SU-DHL-6 (cell line): ENCODE measurements around the gene EEIG2.

Experiments used
- H2AFZ ChIP-seq: fragments of 200-600 bp; sonication (generic); 2 replicates; pipeline ENCODE4 v1.6.1; 2014; ENCODE audit warnings: low read depth, mild to moderate bottlenecking, moderate library complexity, mixed read lengths, antibody characterized with exemption, low read length; ENCODE audit not compliant: severe bottlenecking
- H3F3A ChIP-seq: fragments of 200-600 bp; shearing (Covaris generic); 2 replicates; pipeline ENCODE4 v1.6.0; 2016; ENCODE audit warnings: antibody characterized with exemption, mild to moderate bottlenecking; ENCODE audit not compliant: insufficient read depth
- H3K27ac ChIP-seq: fragments of 200-600 bp; sonication (generic); 2 replicates; pipeline ENCODE4 v1.5.1; 2016; ENCODE audit warnings: low read depth, mild to moderate bottlenecking, low read length, moderate library complexity, mixed read lengths
- H3K27me3 ChIP-seq: fragments of 200-600 bp; sonication (generic), shearing (Covaris generic); 2 replicates; pipeline ENCODE4 v1.6.0; 2014; ENCODE audit warnings: mild to moderate bottlenecking, low read length
- H3K36me3 ChIP-seq: fragments of 200-600 bp; sonication (generic); 2 replicates; pipeline ENCODE4 v1.6.1; 2014; ENCODE audit warnings: mild to moderate bottlenecking, low read length, mixed read lengths
- H3K4me2 ChIP-seq: fragments of 300-600, 200-600 bp; shearing (Covaris generic), sonication (generic); 2 replicates; pipeline ENCODE4 v1.6.0; 2014; ENCODE audit warnings: low read length, low read depth, mild to moderate bottlenecking; ENCODE audit not compliant: poor library complexity, severe bottlenecking
- H3K4me3 ChIP-seq: fragments of 200-600 bp; sonication (generic); 2 replicates; pipeline ENCODE4 v1.5.1; 2014; ENCODE audit warnings: antibody characterized with exemption, low read length, mild to moderate bottlenecking, mixed read lengths; ENCODE audit not compliant: insufficient read depth, poor library complexity, severe bottlenecking
- H3K79me2 ChIP-seq: fragments of 200-600 bp; sonication (generic); 2 replicates; pipeline ENCODE4 v1.6.1; 2014; ENCODE audit warnings: mild to moderate bottlenecking, low read length, moderate library complexity; ENCODE audit not compliant: insufficient read depth
- H3K9ac ChIP-seq: fragments of 200-600 bp; sonication (generic); 2 replicates; pipeline ENCODE4 v1.7.0; 2014; ENCODE audit warnings: mild to moderate bottlenecking, low read length
- H3K9me2 ChIP-seq: fragments of 200-600 bp; sonication (generic); replicated peaks from 2 replicates; pipeline ENCODE4 v1.6.1; 2014; ENCODE audit warnings: low read length; ENCODE audit not compliant: insufficient read depth
- H3K9me3 ChIP-seq: fragments of 200-600 bp; sonication (generic); 2 replicates; pipeline ENCODE4 v1.6.1; 2014; ENCODE audit warnings: low read length, mixed read lengths; ENCODE audit not compliant: insufficient read depth
- H4K20me1 ChIP-seq: fragments of 200-600 bp; sonication (generic); 2 replicates; pipeline ENCODE4 v1.6.1; 2014; ENCODE audit warnings: low read depth, mild to moderate bottlenecking, antibody characterized with exemption, low read length, moderate library complexity, mixed read lengths
- EZH2phosphoT487 ChIP-seq: fragments of 200-600 bp; sonication (generic), shearing (Covaris generic); conservative IDR thresholded peaks from 2 replicates; pipeline ENCODE4 v1.6.1; 2018; ENCODE audit warnings: mild to moderate bottlenecking, antibody characterized with exemption, low read length, moderate library complexity, mixed read lengths
- TF ChIP-seq, protein P1 (sequence below): fragments of 200-600 bp; sonication (generic); IDR thresholded peaks from one replicate; pipeline ENCODE4 v1.5.1; 2017; ENCODE audit warnings: antibody characterized with exemption, mild to moderate bottlenecking, low read length, moderate library complexity; ENCODE audit not compliant: insufficient read depth, poor library complexity, severe bottlenecking

EEIG2 gene

DNA sequence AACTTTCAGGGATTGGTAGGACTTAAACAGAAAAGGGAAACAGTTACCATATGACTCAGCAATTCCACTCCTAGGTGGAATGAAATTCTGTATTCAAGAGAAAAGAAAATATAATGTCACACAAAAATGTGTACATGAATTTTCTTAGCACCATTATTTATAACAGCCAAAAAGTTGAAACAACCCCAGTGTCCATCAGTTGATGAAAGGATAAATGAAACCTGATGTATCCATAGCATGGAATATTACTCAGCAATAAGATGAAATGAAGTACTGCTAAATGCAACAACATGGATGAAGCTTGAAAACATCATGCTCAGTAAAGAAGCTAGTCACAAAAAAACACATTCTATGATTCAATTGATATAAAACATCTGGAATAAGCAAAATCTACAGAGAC is 15.5 kb downstream of the EEIG2 start:
- H2AFZ ChIP-seq = no peak overlapping the region

DNA sequence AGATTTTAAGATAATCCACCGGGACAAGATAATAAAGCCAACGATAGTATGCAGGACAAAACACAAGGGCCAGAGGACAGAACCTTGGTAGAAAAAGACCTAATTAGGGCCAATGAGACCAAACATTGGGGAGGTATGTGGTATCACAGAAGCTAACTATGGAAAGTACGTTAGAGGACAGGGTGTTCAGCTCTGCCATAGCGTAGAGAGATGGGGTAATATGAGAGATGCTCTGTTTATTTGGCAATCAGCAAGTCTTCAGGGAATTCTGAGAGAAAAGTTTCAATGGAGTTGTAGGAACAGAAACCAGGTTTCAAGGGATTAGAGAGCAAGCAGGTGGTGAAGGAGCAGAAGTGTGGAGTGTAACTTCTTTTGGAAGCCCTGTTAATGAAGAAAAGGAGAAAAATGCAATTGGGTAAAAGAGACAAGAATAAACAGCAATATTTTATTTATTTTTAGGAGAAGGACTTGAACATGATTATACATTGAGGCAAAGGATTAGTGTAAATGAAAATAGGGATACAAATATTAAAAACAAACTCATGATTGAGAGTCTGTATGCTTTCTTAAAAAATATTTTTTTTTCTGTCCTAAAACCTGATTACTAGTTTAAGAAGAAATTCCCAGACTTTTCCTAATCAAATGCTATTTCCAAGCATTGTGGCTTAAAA is 24.0 kb downstream of the EEIG2 start:
- Histone ChIP-seq H3F3A (no peaks in the 10 kb centered on the region), H3K4me3 (no peak overlapping the region), H3K27ac (no peak overlapping the region), H2AFZ (no peak overlapping the region), H4K20me1 (0 out of 2 replicates have a peak, but pooled peaks cover 6% of the 10 kb centered on the region), H3K79me2 (no peaks in the 10 kb centered on the region), H3K36me3 (no peaks in the 10 kb centered on the region), H3K27me3 (no peaks in the 10 kb centered on the region), H3K9me2 (no peaks in the 10 kb centered on the region), H3K9me3 (peaks cover 4% of the 10 kb centered on the region; the same call in 1 of the 2 replicates), H3K4me2 (no peak overlapping the region), H3K9ac (no peak overlapping the region)
- TF ChIP-seq, protein P1, sequence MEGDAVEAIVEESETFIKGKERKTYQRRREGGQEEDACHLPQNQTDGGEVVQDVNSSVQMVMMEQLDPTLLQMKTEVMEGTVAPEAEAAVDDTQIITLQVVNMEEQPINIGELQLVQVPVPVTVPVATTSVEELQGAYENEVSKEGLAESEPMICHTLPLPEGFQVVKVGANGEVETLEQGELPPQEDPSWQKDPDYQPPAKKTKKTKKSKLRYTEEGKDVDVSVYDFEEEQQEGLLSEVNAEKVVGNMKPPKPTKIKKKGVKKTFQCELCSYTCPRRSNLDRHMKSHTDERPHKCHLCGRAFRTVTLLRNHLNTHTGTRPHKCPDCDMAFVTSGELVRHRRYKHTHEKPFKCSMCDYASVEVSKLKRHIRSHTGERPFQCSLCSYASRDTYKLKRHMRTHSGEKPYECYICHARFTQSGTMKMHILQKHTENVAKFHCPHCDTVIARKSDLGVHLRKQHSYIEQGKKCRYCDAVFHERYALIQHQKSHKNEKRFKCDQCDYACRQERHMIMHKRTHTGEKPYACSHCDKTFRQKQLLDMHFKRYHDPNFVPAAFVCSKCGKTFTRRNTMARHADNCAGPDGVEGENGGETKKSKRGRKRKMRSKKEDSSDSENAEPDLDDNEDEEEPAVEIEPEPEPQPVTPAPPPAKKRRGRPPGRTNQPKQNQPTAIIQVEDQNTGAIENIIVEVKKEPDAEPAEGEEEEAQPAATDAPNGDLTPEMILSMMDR = no peak
- no peak for TF ChIP-seq EZH2phosphoT487

More for the DNA sequence above, 15.5 kb downstream of the EEIG2 start:
- Histone ChIP-seq H3K4me2 (no peak overlapping the region), H3K9ac (no peak overlapping the region), H3K79me2 (no peaks in the 10 kb centered on the region), H3F3A (no peaks in the 10 kb centered on the region), H3K27ac (no peak overlapping the region), H3K27me3 (no peaks in the 10 kb centered on the region), H3K36me3 (no peaks in the 10 kb centered on the region), H3K9me3 (no peaks in the 10 kb centered on the region), H3K4me3 (no peak overlapping the region), H3K9me2 (no peaks in the 10 kb centered on the region), H4K20me1 (no peaks in the 10 kb centered on the region)
- TF ChIP-seq EZH2phosphoT487 = no peak
- TF ChIP-seq, protein P1 = no peak

DNA sequence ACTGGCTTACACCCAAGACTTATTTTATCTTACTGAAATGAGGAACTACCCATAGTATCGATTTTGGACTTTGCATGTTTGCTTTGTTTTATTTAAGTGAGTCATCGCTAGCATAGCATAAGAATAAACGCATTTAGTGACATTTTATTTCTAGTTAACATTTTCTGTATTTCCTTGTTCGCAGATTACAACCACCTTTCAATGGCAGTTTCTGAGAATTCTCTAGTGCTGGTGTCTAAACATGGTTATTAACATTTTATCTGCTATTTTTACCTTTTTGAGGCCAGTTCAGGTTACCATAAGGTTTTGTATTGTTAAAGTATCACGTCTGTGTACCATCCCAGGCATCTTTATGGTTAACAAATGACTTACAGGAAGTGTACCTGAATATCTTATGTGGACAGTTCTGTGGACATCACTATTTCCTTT is 24.5 kb downstream of the EEIG2 start:
- peaks cover 4% of the 10 kb centered on the region; the same call in 1 of the 2 replicates for H3K9me3 ChIP-seq
- no peaks in the 10 kb centered on the region for H3K79me2 ChIP-seq
- 0 out of 2 replicates have a peak, but pooled peaks cover 6% of the 10 kb centered on the region for H4K20me1 ChIP-seq
- no peaks in the 10 kb centered on the region for H3K9me2 ChIP-seq
- H3F3A ChIP-seq = no peaks in the 10 kb centered on the region
- H3K27me3 ChIP-seq = no peaks in the 10 kb centered on the region
- no peak overlapping the region for H3K4me3 ChIP-seq
- no peaks in the 10 kb centered on the region for H3K36me3 ChIP-seq
- TF ChIP-seq, protein P1 = no peak
- no peak for TF ChIP-seq EZH2phosphoT487
- H3K27ac ChIP-seq = no peak overlapping the region
- H2AFZ ChIP-seq = no peak overlapping the region
- no peak overlapping the region for H3K9ac ChIP-seq
- no peak overlapping the region for H3K4me2 ChIP-seq
